GM15510 (cell line): ENCODE data around the gene DKK2.

Experiments used
- POLR2A ChIP-seq: IDR thresholded peaks from 3 replicates; pipeline ENCODE4 v1.6.1; 2011; ENCODE audit warnings: borderline replicate concordance; ENCODE audit not compliant: insufficient read length; ENCODE audit errors: extremely low read depth

DKK2 gene

GRCh38 chr4:107034091-107034995 lies 1.8 kb downstream of the DKK2 start:
- TF ChIP-seq POLR2A: no peak

- no peak for TF ChIP-seq POLR2A
Measured at GRCh38 chr4:107027379-107027778, 8.7 kb downstream of the DKK2 start.

GRCh38 chr4:107018344-107018735 lies 17.8 kb downstream of the DKK2 start:
- TF ChIP-seq POLR2A: no peak

- TF ChIP-seq POLR2A: no peak
Measured at GRCh38 chr4:107017443-107018343, 18.4 kb downstream of the DKK2 start.

- no peak for TF ChIP-seq POLR2A
Measured at GRCh38 chr4:107011312-107011711, 24.8 kb downstream of the DKK2 start.

GRCh38 chr4:107009196-107009968 lies 26.7 kb downstream of the DKK2 start:
- no peak for TF ChIP-seq POLR2A

GRCh38 chr4:107008115-107008514 lies 28.0 kb downstream of the DKK2 start:
- no peak for TF ChIP-seq POLR2A

GRCh38 chr4:107006218-107006617 lies 29.9 kb downstream of the DKK2 start:
- TF ChIP-seq POLR2A: no peak

GRCh38 chr4:106996490-106996889 lies 39.6 kb downstream of the DKK2 start:
- no peak for TF ChIP-seq POLR2A

- no peak for TF ChIP-seq POLR2A
Measured at GRCh38 chr4:106993827-106994226, 42.3 kb downstream of the DKK2 start.

GRCh38 chr4:106987311-106987710 lies 48.8 kb downstream of the DKK2 start:
- no peak for TF ChIP-seq POLR2A

- no peak for TF ChIP-seq POLR2A
Measured at GRCh38 chr4:106986486-106986885, 49.6 kb downstream of the DKK2 start.

GRCh38 chr4:106985830-106986229 lies 50.3 kb downstream of the DKK2 start:
- TF ChIP-seq POLR2A: no peak

GRCh38 chr4:106982711-106983211 lies 53.4 kb downstream of the DKK2 start:
- no peak for TF ChIP-seq POLR2A
